GM19438 (cell line): ENCODE results near the gene TUT4.

ENCODE experiments used
- ATAC-seq: cut with Tn5 transposase; IDR thresholded peaks from one replicate; pipeline ENCODE4 v1.9.1; 2021; ENCODE audit warnings: low read depth; ENCODE audit not compliant: unreplicated experiment

TUT4 gene

DNA sequence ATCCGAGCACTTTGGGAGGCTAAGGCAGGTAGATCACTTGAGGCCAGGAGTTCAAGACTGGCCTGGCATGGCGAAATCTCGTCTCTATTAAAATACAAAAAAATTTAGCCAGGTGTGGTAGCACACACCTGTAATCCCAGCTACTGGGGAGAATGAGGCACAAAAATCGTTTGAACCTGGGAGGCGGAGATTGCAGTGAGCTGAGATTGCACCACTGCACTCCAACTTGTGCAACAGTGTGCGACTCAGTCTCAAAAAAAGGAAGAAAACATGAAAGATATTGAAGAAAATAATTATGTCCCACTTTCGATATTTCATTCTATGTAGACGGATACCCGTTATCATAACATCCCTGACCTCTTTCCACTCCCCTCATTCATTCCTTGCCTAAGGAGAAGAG, 19.2 kb downstream of the TUT4 start:
- ATAC-seq = no peak

- no peak for ATAC-seq
Observed at GRCh38 chr1:52532731-52533327, 20.1 kb downstream of the TUT4 start.

DNA sequence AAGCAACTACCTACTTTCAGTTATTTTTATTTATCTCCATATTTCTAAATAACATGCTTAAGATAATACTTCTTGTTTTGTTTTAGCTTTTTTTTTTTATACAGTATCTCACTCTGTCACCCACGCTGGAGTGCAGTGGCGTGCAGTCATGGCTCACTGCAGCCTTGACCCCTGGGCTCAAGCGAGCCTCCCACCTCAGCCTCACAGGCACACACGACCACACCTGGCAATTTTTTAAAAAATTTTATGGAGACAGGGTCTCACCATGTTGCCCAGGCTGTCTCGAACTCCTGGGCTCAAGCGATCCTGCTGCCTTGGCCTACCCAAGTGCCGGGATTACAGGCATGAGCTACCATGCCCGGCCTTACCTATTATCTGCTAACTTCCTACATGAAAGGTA, 20.6 kb downstream of the TUT4 start:
- no peak for ATAC-seq

DNA sequence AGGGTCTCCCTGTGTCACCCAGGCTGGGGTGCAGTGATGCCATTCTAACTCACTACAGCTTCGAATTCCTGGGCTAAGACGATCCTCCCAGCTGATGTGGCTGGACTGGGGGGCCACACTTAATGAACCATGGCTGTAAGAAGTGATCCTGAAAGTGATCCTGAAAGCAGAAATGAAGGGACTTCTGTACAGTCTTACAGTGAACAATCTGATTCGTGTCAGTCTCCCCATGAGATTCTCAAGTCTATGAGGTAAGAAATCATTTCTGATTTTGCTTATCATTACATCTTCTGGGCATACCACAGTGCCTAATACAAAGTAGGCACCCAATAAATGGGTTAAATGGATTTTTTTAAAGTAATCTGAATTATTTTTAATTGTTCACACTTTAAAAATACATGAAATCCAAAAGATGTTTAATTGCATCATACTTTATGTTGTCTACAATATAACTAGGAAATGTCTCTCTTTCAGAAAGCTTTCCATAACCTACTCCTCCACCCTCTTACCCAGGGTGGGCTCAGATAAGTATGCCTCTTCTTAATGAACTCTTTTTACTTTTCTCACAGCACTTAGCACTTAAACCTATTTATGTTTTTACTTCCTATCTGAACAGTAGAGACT, 21.5 kb downstream of the TUT4 start:
- ATAC-seq = no peak

GRCh38 chr1:52530563-52531144, 22.2 kb downstream of the TUT4 start:
- no peak for ATAC-seq

DNA sequence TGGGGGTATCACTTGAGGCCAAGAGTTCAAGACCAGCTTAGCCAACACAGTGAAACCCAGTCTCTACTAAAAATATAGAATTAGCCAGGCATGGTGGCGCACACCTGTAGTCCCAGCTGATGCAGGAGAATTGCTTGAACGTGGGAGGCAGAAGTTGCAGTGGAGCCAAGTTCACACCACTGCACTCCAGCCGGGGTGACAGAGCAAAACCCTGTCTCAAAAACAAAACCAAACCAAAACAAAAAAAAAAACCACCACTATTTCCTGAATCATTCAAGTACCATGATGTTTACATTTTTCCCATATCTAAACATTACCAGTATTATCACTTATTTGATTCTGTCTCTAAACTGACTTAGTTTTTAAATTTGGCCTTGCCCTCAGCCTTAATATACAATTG, 29.5 kb downstream of the TUT4 start:
- ATAC-seq = no peak

DNA sequence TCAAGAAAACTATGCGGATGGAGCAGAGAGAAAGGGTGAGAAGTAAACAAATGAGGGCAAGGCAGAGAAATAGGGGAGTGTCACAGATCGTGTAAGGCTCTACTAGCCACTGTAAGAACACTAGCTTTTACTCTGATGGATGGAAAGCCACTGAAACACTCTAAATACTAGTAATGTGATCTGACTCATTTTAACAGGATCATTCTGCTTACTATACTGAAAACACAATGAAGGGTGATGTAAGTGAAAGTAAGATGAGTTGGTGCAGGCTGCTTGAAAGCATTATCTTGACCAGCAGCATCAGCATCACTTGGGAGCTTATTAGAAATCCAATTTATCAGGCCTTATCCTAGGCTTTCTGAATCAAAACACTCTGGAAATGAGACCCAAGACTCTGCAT, 32.7 kb downstream of the TUT4 start:
- ATAC-seq = no peak

DNA sequence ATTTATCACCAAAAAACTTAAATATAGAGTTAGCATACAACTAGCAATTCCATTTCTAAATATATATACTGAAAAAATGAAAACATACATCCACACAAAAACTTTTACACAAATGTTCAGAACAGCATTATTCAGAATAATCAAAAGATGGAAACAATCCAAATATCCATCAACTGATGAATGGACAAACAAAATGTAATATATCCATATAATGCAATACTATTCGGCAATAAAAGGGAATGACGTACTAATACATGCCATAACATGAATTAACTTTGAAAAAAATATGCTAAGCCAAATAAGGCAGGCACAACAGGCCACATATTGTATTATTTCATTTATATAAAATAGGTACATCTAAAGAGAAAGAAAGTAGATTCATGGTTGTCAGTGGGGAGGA, 33.9 kb downstream of the TUT4 start:
- ATAC-seq = no peak

DNA sequence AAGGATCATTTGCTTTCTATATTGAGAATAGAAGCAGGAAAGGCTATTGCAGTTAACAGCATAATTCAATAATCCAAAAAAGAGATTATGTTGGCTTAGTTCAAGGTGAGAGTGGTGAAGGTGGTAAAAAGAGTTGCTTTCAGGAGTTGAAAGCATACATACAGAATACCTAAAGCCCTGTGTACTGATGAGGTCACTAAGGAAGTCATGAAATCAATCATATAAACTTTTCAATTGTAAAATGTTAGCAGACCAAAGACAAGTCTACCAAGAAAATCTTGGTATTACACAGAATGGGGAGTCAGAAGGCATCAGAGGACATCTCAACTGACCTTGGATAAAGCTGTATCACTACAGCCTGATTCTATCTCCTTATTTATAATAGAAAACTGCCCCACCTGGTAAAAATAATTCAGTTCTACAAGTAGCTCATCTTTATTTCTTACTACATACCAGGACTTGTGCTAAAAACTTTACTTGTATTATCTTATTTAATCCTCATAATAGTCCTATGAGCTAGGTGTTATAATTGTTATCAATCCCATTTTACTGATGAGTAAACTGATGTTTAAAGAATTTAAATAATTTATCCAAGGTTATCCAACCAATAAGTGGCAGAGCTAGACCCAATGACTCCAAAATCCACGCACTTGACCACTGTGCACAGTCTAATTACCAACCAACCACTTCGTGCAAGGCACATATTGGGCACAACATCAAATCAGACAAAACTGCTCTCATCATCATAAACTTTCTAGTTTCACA, 40.9 kb downstream of the TUT4 start:
- ATAC-seq = no peak

DNA sequence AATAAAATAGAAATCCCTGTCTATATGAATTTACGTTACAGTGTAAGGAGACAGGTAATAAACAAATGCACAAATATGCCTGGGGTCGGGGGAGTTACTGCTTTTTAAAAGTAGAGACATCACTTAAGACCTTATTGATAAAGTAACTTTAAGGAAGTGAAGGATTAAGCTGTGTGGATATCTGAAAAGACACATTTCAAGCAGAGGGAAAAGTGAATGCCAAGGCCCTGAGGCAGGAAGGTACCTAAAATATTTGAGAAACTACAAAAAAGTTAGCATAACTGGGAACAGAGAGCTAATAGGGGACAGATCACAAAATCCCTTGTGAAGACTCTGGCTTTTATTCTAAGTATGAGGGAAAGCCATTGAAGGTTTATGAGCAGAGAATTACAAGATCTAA, 41.5 kb downstream of the TUT4 start:
- ATAC-seq = no peak

DNA sequence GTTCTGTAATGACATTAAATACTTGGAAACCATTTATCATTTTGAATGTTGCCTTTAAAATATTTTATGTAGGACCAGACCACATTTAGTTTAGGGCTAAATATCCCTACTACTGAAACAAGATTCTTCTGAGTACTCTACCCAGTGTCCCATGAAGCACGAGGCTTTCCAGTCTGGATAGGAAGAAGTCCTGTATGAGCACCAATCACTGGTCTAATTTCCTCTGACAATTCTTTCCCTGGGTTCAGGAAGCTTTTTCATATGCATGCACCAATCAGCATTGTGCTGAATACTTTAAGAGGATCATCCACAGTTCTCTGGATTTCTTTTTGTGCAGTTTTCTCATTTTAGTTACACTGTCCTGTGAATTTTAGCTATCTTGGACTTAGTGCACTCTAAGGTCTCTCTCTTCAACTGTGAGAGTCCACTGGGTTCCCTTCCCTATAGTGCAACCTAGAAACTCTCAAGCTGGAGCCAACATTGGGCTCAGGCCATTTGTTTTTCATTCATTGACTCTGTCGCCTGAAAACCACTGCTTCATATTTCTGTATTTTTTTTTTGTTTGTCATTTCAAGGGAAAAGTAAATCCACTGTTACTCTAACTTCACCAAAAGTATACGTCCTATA, 45.9 kb downstream of the TUT4 start:
- ATAC-seq = no peak

DNA sequence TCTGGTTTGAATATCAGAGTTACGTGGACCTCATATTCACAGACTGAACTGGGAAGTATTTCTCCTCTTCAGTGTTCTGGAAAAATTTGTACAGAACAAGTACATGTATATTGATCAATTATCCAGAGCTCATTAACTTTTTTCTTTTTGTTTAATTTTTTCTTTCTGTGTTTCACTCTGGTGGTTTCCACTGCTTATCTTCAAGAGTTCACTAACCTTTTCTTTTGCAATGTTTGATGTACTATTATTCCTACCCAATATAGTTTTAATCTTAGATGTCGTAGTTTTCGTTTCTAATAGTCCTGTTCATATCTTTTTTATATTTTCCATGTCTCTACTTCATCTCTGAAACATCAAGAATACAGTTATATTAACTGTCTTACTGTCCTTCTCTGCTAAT, 46.5 kb downstream of the TUT4 start:
- ATAC-seq = no peak

DNA sequence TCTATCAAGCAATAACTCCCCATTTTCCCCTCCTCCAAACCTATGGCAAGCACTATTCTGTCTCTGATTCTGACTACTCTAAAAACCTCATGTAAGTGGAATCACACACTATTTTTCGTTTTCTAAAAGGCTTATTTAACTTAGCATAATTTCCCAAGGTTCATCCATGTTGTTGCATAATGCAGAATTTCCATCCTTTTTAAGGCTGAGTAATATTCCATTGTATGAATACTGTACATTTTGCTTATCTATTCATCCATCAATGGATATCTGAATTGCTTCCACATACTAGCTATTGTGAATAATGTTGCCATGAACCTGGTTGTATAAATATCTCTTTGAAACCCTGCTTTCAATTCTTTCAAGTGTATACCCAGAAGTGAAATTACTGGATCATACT, 48.2 kb downstream of the TUT4 start:
- ATAC-seq = no peak

DNA sequence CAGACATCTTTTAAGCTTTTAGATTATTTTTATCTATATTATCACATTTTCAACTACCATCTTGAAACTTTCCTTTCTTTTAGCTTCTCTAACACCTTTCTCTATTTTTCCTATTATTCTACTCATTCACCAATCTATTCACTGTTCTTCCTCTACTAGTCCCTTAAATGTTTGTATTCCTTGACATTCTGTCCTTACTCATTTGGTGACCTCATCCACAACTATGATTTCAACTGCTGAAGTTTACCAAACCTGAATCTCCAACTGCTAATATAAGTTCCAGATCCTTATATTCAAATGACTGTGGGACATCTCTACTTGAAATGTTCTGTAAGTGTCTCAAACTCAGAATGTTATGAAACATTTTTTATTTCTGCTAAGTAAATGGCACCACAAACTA, 49.2 kb downstream of the TUT4 start:
- no peak for ATAC-seq

DNA sequence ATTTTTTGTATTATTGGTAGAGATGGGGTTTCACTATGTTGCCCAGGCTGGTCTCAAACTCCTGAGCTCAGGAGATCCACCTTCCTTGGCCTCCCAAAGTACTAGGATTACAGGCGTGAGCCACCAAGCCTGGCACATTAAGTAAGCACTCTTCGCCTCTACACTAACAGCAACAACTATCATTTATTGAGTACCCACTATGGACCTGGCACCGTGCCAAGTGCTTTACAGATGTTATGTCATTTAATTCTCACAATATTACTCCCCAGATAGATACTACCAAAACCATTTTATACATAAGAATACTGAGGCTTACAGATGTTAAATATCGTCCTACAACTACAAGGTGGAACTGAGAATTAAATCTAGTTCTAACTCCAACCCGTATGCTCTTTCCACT, 50.1 kb downstream of the TUT4 start:
- ATAC-seq = no peak

DNA sequence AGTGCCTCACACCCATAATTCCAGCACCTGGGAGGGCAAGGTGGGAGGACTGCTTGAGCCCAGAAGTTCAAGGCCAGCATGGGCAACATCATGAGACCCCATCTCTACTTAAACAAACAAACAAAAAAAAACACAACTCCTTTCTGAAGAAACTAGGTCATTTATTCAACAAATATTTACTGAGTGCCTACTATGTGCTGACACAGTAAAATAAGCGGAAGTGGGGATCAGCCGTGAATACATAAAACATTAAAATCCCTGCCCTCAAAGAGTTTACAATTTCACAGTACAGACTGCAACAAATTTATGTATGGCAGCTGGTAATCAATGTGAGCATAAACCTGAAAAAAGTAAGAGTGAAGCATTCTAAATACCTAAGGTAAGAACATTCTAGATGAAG, 65.3 kb downstream of the TUT4 start:
- ATAC-seq = no peak

DNA sequence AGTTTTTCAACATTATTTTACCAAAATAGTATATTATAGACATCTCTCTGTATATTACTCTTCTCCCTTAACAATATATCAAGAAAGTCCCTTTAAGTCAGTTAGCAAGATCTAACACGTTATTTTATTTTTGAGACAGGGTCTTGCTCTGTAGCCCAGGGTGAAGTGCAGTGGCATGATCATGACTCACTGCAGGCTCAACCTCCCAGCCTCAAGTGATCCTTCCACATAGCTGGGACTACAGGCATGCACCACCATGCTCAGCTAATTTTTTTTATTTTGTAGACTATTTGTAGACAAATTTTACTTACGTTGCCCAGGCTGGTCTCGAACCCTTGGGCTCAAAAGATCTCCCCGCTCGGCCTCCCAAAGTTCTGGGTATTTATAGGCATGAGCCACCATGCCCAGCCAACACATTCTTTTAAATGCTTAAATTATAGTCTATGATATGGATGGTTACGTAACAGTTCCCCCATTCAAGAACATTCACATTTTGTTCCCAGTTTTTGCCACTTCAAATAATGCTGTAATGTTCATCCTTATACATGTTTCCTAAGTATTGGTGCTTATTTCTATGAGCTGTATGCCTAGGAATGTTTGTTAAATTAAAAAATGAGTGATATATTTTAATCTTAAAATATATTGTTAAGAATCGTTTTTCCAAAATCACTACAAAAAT, 70.4 kb downstream of the TUT4 start:
- ATAC-seq = no peak

- no peak for ATAC-seq
Observed at GRCh38 chr1:52479076-52479475, 73.8 kb downstream of the TUT4 start.

- no peak for ATAC-seq
Observed at GRCh38 chr1:52477876-52478275, 75.0 kb downstream of the TUT4 start.

DNA sequence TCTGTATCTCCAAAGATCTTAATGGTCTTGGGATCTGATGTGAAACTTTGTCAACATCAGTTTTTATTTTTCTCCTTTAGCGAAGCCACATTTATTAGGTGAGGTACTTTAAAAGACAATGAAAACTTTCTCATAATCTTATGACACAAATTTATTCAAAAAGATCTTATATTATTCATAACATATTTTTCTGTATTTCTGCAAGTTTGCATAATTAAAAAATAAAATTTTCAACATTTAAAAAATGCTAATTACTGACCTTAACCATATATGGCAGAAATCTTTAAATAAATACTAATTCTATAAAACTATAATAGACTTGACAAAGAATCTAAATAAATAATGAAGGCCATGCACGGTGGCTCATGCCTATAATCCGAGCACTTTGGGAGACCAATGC, 75.9 kb downstream of the TUT4 start:
- no peak for ATAC-seq

- ATAC-seq = no peak
Observed at GRCh38 chr1:52474807-52475206, 78.1 kb downstream of the TUT4 start.
